OCI-LY1 (cell line): ENCODE measurements around the gene SMYD3.

Experiments used
- H2AFZ ChIP-seq: fragments of 200-600 bp; sonication (generic), shearing (Covaris generic); 2 replicates; pipeline ENCODE4 v1.6.0; 2014; ENCODE audit warnings: antibody characterized with exemption, mild to moderate bottlenecking, low read length
- H3F3A ChIP-seq: fragments of 200-600 bp; sonication (generic), shearing (Covaris generic); 2 replicates; pipeline ENCODE4 v1.6.0; 2014; ENCODE audit warnings: mild to moderate bottlenecking, antibody characterized with exemption, low read length, moderate library complexity; ENCODE audit not compliant: insufficient read depth
- H3K27ac ChIP-seq: fragments of 200-600 bp; sonication (generic); 2 replicates; pipeline ENCODE4 v1.5.1; 2014; ENCODE audit warnings: low read length, mixed run types, mild to moderate bottlenecking, low read depth; ENCODE audit not compliant: poor library complexity, severe bottlenecking
- H3K27me3 ChIP-seq: fragments of 200-600 bp; sonication (generic); 2 replicates; pipeline ENCODE4 v1.6.0; 2014; ENCODE audit warnings: antibody characterized with exemption, mild to moderate bottlenecking, low read length, moderate library complexity; ENCODE audit not compliant: insufficient read depth
- H3K36me3 ChIP-seq: fragments of 200-600 bp; sonication (generic); 2 replicates; pipeline ENCODE4 v1.6.1; 2014; ENCODE audit warnings: mild to moderate bottlenecking, antibody characterized with exemption, low read length, moderate library complexity, mixed read lengths; ENCODE audit not compliant: insufficient read depth
- H3K4me1 ChIP-seq: fragments of 200-600 bp; sonication (generic); 2 replicates; pipeline ENCODE4 v1.5.1; 2014; ENCODE audit warnings: mild to moderate bottlenecking, low read length, moderate library complexity; ENCODE audit not compliant: insufficient read depth, severe bottlenecking
- H3K4me2 ChIP-seq: fragments of 200-600 bp; sonication (generic), shearing (Covaris generic); 2 replicates; pipeline ENCODE4 v1.6.1; 2014; ENCODE audit warnings: low read length
- H3K4me3 ChIP-seq: fragments of 200-600 bp; sonication (generic); 2 replicates; pipeline ENCODE4 v1.5.1; 2014; ENCODE audit warnings: low read length, low read depth, mild to moderate bottlenecking, mixed read lengths; ENCODE audit not compliant: poor library complexity, severe bottlenecking
- H3K79me2 ChIP-seq: fragments of 200-600 bp; shearing (Covaris generic); 2 replicates; pipeline ENCODE4 v1.6.1; 2016; ENCODE audit warnings: mixed run types, low read length, mixed read lengths; ENCODE audit not compliant: insufficient read depth
- H3K9ac ChIP-seq: fragments of 200-600 bp; sonication (generic), shearing (Covaris generic); 2 replicates; pipeline ENCODE4 v1.6.1; 2014; ENCODE audit warnings: mild to moderate bottlenecking, low read length, mixed read lengths
- H3K9me2 ChIP-seq: fragments of 200-600 bp; sonication (generic), shearing (Covaris generic); 2 replicates; pipeline ENCODE4 v1.6.1; 2014; ENCODE audit warnings: low read depth, mild to moderate bottlenecking, low read length, mixed read lengths
- H3K9me3 ChIP-seq: fragments of 200-600 bp; shearing (Covaris generic); 2 replicates; pipeline ENCODE4 v1.6.1; 2014; ENCODE audit warnings: low read length, mixed read lengths
- H4K20me1 ChIP-seq: fragments of 200-600 bp; sonication (generic), shearing (Covaris generic); 2 replicates; pipeline ENCODE4 v1.6.0; 2016; ENCODE audit warnings: mild to moderate bottlenecking, low read length; ENCODE audit not compliant: insufficient read depth
- EZH2 ChIP-seq: fragments of 200-600 bp; sonication (generic), shearing (Covaris generic); IDR thresholded peaks from 2 replicates; pipeline ENCODE4 v1.8.0; 2017; ENCODE audit warnings: borderline replicate concordance, mixed run types, mild to moderate bottlenecking, antibody characterized with exemption, low read length, moderate library complexity, mixed read lengths
- TF ChIP-seq, protein P1 (sequence below): fragments of 200-600 bp; sonication (generic), shearing (Covaris generic); IDR thresholded peaks from 2 replicates; pipeline ENCODE4 v1.5.1; 2017; ENCODE audit warnings: mild to moderate bottlenecking, antibody characterized with exemption, low read length, moderate library complexity, mixed read lengths

SMYD3 gene

DNA sequence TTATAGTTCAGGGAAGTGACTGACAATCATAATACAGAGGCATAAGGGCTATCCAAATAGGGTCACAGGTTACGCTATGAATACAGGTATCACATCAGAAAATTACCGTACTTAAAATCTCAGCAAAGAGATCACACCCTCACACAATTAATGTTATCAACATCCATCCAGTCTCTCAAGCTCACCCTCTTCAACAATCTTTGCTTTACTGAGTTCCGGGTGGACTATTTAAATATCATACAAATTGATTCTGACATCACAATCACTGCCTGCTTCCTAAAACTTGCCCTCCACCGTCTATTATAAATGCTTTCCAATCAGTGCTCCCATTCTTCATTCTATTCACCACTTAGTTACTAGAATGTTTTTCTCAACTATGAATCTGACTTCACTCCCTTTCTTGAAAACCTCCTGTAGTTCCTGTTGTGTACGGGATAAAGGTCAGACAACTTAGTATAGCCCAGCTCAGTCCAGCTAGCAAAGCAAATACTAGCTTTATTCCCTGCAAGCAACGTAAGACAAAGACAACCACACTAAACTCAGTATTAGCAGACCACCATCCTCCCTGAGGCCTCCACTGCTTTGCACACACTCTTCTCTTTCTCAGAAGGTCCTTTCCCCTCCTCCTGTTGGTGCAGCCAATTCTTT lies 398.7 kb downstream of the SMYD3 start:
- Histone ChIP-seq H2AFZ (no peak overlapping the region), H3K27me3 (no peaks in the 10 kb centered on the region), H3K27ac (no peak overlapping the region), H3K9me2 (no peaks in the 10 kb centered on the region), H3K4me1 (no peaks in the 10 kb centered on the region), H3K9me3 (no peaks in the 10 kb centered on the region), H3K36me3 (no peaks in the 10 kb centered on the region), H3F3A (no peaks in the 10 kb centered on the region), H3K9ac (no peak overlapping the region), H3K79me2 (no peaks in the 10 kb centered on the region), H3K4me2 (no peak overlapping the region), H3K4me3 (no peak overlapping the region), H4K20me1 (no peaks in the 10 kb centered on the region)
- no peak for TF ChIP-seq EZH2
- TF ChIP-seq, protein P1, sequence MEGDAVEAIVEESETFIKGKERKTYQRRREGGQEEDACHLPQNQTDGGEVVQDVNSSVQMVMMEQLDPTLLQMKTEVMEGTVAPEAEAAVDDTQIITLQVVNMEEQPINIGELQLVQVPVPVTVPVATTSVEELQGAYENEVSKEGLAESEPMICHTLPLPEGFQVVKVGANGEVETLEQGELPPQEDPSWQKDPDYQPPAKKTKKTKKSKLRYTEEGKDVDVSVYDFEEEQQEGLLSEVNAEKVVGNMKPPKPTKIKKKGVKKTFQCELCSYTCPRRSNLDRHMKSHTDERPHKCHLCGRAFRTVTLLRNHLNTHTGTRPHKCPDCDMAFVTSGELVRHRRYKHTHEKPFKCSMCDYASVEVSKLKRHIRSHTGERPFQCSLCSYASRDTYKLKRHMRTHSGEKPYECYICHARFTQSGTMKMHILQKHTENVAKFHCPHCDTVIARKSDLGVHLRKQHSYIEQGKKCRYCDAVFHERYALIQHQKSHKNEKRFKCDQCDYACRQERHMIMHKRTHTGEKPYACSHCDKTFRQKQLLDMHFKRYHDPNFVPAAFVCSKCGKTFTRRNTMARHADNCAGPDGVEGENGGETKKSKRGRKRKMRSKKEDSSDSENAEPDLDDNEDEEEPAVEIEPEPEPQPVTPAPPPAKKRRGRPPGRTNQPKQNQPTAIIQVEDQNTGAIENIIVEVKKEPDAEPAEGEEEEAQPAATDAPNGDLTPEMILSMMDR: no peak

- no peak overlapping the region for H3K27ac ChIP-seq
Measured at GRCh38 chr1:246107516-246108277, 399.4 kb downstream of the SMYD3 start.

GRCh38 chr1:246106342-246106763 lies 400.7 kb downstream of the SMYD3 start:
- no peaks in the 10 kb centered on the region for H3K27me3 ChIP-seq
- H3K27ac ChIP-seq: no peak overlapping the region
- no peaks in the 10 kb centered on the region for H3F3A ChIP-seq
- H2AFZ ChIP-seq: no peak overlapping the region
- TF ChIP-seq EZH2: no peak
- TF ChIP-seq, protein P1: no peak
- no peak overlapping the region for H3K9ac ChIP-seq
- no peaks in the 10 kb centered on the region for H3K9me2 ChIP-seq
- no peak overlapping the region for H3K4me3 ChIP-seq
- H4K20me1 ChIP-seq: no peaks in the 10 kb centered on the region
- H3K9me3 ChIP-seq: no peaks in the 10 kb centered on the region
- H3K79me2 ChIP-seq: no peaks in the 10 kb centered on the region
- no peak overlapping the region for H3K4me2 ChIP-seq
- no peaks in the 10 kb centered on the region for H3K36me3 ChIP-seq
- H3K4me1 ChIP-seq: no peaks in the 10 kb centered on the region

More at GRCh38 chr1:246107516-246108277, 399.4 kb downstream of the SMYD3 start:
- H3K9ac ChIP-seq: no peak overlapping the region
- no peak overlapping the region for H3K4me2 ChIP-seq
- no peaks in the 10 kb centered on the region for H3K27me3 ChIP-seq
- H4K20me1 ChIP-seq: no peaks in the 10 kb centered on the region
- no peaks in the 10 kb centered on the region for H3K9me3 ChIP-seq
- H3K36me3 ChIP-seq: no peaks in the 10 kb centered on the region
- no peaks in the 10 kb centered on the region for H3K4me1 ChIP-seq
- H2AFZ ChIP-seq: no peak overlapping the region
- H3F3A ChIP-seq: no peaks in the 10 kb centered on the region
- TF ChIP-seq EZH2: no peak
- TF ChIP-seq, protein P1: no peak
- no peaks in the 10 kb centered on the region for H3K79me2 ChIP-seq
- H3K4me3 ChIP-seq: no peak overlapping the region
- H3K9me2 ChIP-seq: no peaks in the 10 kb centered on the region
